ENCODE data around the gene DTX2.

- TF ChIP-seq SIN3A (IDR thresholded peaks at IDR 0.05; ENCODE audit: low read depth) (no peak), CTCF (IDR thresholded peaks at IDR 0.05 in 2 of 3, conservative IDR thresholded peaks at IDR 0.05 in 1 of 3; ENCODE audit: borderline replicate concordance in 1 of 3, insufficient read depth in 1 of 3, low read depth in 2 of 3, low read length in 2 of 3) (peak in 2 of 3 experiments; percentile 61 to 63; a peak in 4 of 6 replicates), EZH2 (IDR thresholded peaks at IDR 0.05) (no peak), TCF7L2 (IDR thresholded peaks at IDR 0.05; ENCODE audit: borderline replicate concordance, extremely low read depth, insufficient read depth, insufficient read length) (no peak)
These were observed 51.7 kb downstream of the DTX2 start for GRCh38 chr7:76512941-76513816.

All from HCT116 (cell line).